CD4-positive, alpha-beta memory T cell (primary cell): Measurements from ENCODE around the gene ACYP1. TPM values are rescaled to one million over a fixed set of nuclear protein-coding genes. Genes with fewer than 3 reads are reported as not detected.

Source experiments
- CTCF ChIA-PET: fragments of 350-600 bp; sonication (Branson Sonifier 250); formaldehyde crosslinking; loops from one replicate; lab custom pipeline; 2021; ENCODE audit warnings: inconsistent platforms; ENCODE audit not compliant: partially characterized antibody; lab: Charles Lee
- POLR2A ChIA-PET: fragments of 350-600 bp; sonication (Branson Sonifier 250); formaldehyde crosslinking; loops from one replicate; lab custom pipeline; 2021; ENCODE audit not compliant: partially characterized antibody; lab: Charles Lee
- DNase-seq, 5 donors: peaks; one replicate each; pipeline versions ENCODE4 v3.0.0 to v3.0.0-alpha.2; 2020 to 2022; ENCODE audit warnings: mixed read lengths in 1 of 5
- H3K27ac ChIP-seq: one replicate; pipeline ENCODE4 v1.7.0; 2013; ENCODE audit warnings: low read depth, low read length
- H3K27me3 ChIP-seq: 2 replicates; pipeline ENCODE4 v1.7.0; 2013; ENCODE audit warnings: mild to moderate bottlenecking, low read length, moderate library complexity; ENCODE audit not compliant: insufficient read depth
- H3K36me3 ChIP-seq: 2 replicates; pipeline ENCODE4 v1.7.0; 2013; ENCODE audit warnings: mild to moderate bottlenecking, low read length, moderate library complexity; ENCODE audit not compliant: insufficient read depth
- H3K4me1 ChIP-seq: 2 replicates; pipeline ENCODE4 v1.7.0; 2013; ENCODE audit warnings: mild to moderate bottlenecking, low read length, moderate library complexity; ENCODE audit not compliant: insufficient read depth
- H3K4me3 ChIP-seq, 2 donors: one replicate each; pipeline ENCODE4 v1.7.0; 2013; ENCODE audit warnings: low read length in 2 of 2, mild to moderate bottlenecking in 1 of 2
- H3K9me3 ChIP-seq, 2 donors: one replicate each; pipeline ENCODE4 v1.7.0; 2013; ENCODE audit warnings: low read length in 2 of 2, control low read depth in 1 of 2; ENCODE audit not compliant: control insufficient read depth in 1 of 2
- H3K27ac Mint-ChIP-seq, 7 donors: one replicate each; pipeline ENCODE4 v1.8.0; 2020 to 2021; ENCODE audit warnings: mixed read lengths in 7 of 7, mild to moderate bottlenecking in 6 of 7, inconsistent platforms in 3 of 7, moderate library complexity in 3 of 7
- H3K27me3 Mint-ChIP-seq, 2 donors: one replicate each; pipeline ENCODE4 v1.8.0; 2020 to 2021; ENCODE audit warnings: mixed read lengths in 2 of 2
- H3K36me3 Mint-ChIP-seq, 2 donors: one replicate each; pipeline ENCODE4 v1.8.0; 2020 to 2021; ENCODE audit warnings: mixed read lengths in 2 of 2, inconsistent platforms in 1 of 2, mild to moderate bottlenecking in 1 of 2
- H3K4me1 Mint-ChIP-seq, 4 donors: one replicate each; pipeline ENCODE4 v1.8.0; 2020 to 2021; ENCODE audit warnings: mixed read lengths in 4 of 4, mild to moderate bottlenecking in 1 of 4
- H3K4me3 Mint-ChIP-seq, 8 donors: one replicate each; pipeline ENCODE4 v1.8.0; 2020 to 2021; ENCODE audit warnings: mixed read lengths in 8 of 8, mild to moderate bottlenecking in 7 of 8, moderate library complexity in 6 of 8, inconsistent platforms in 3 of 8
- H3K9me3 Mint-ChIP-seq, 8 donors: one replicate each; pipeline ENCODE4 v1.8.0; 2020 to 2021; ENCODE audit warnings: mixed read lengths in 8 of 8, mild to moderate bottlenecking in 5 of 8, inconsistent platforms in 3 of 8, moderate library complexity in 1 of 8
- intact Hi-C: fragments of 100-400 bp; cut with micrococcal nuclease; formaldehyde crosslinking; loops from one replicate; pipeline ENCODE4 v1.15.1; 2023
- polyA plus RNA-seq, 2 donors: library from polyadenylated mRNA; unstranded; fragments of 300-500 nt; fragmentation: Illumina TruSeq; gene quantifications; one replicate each; pipeline ENCODE4 v1.2.3, GENCODE V29; 2021
- total RNA-seq, 2 experiments: library from RNA; stranded (reverse); gene quantifications; one replicate each; pipeline ENCODE4 v1.2.3, GENCODE V29; 2021

The ACYP1 gene
- total and polyA plus RNA-seq, 4 experiments from 2014 or later: 16.0 to 46.6 (median 29.6) TPM

GRCh38 chr14:75032939-75033338 is 30.9 kb downstream of the ACYP1 start:
- DNase-seq: no peak
- H3K4me1 ChIP-seq: no peaks in the 10 kb centered on the region
- Mint-ChIP-seq H3K9me3 (no peaks in the 10 kb centered on the region), H3K36me3 (peaks cover 45 to 52% of the 10 kb centered on the region in 2 donors), H3K27ac (no peak overlapping the region), H3K4me1 (peaks cover 0 to 5% (median 2%) of the 10 kb centered on the region in 4 donors), H3K27me3 (no peaks in the 10 kb centered on the region), H3K4me3 (no peak overlapping the region)
- ChIA-PET POLR2A (no interaction called here), CTCF (no interaction called here)
- H3K27ac ChIP-seq: no peak overlapping the region
- H3K4me3 ChIP-seq: no peak overlapping the region
- H3K36me3 ChIP-seq: no peaks in the 10 kb centered on the region
- H3K9me3 ChIP-seq: no peaks in the 10 kb centered on the region
- no peaks in the 10 kb centered on the region for H3K27me3 ChIP-seq
- intact Hi-C loops: no loop called here

- intact Hi-C loops: no loop called here
- ChIA-PET CTCF (no interaction called here), POLR2A (no interaction called here)
- Mint-ChIP-seq H3K27ac (no peak overlapping the region), H3K4me3 (no peak overlapping the region), H3K4me1 (peaks cover 0 to 3% (median 0%) of the 10 kb centered on the region in 4 donors), H3K36me3 (peaks cover 34 to 35% of the 10 kb centered on the region in 2 donors), H3K9me3 (no peaks in the 10 kb centered on the region), H3K27me3 (no peaks in the 10 kb centered on the region)
- no peak for DNase-seq
- H3K27me3 ChIP-seq: no peaks in the 10 kb centered on the region
- H3K4me1 ChIP-seq: no peaks in the 10 kb centered on the region
- H3K4me3 ChIP-seq: no peak overlapping the region
- H3K36me3 ChIP-seq: peaks cover 2% of the 10 kb centered on the region
- no peak overlapping the region for H3K27ac ChIP-seq
- H3K9me3 ChIP-seq: no peaks in the 10 kb centered on the region
Measured at GRCh38 chr14:75030147-75030546, 33.7 kb downstream of the ACYP1 start.

- Mint-ChIP-seq H3K36me3 (peaks cover 28 to 39% of the 10 kb centered on the region in 2 donors), H3K27me3 (no peaks in the 10 kb centered on the region), H3K4me3 (no peak overlapping the region), H3K4me1 (peaks cover 0 to 2% (median under 1%) of the 10 kb centered on the region in 4 donors), H3K9me3 (no peaks in the 10 kb centered on the region), H3K27ac (no peak overlapping the region)
- H3K27ac ChIP-seq: no peak overlapping the region
- intact Hi-C loops: no loop called here
- no peak overlapping the region for H3K4me3 ChIP-seq
- peaks cover 3% of the 10 kb centered on the region for H3K36me3 ChIP-seq
- CTCF ChIA-PET: interaction anchor here (1.6 kb wide), 1 partner anchor 61 kb away, joined by 4 read pairs; no protein-coding TSS in a partner anchor
- no peaks in the 10 kb centered on the region for H3K27me3 ChIP-seq
- no peaks in the 10 kb centered on the region for H3K4me1 ChIP-seq
- DNase-seq: no peak
- POLR2A ChIA-PET: no interaction called here
- H3K9me3 ChIP-seq: no peaks in the 10 kb centered on the region
Measured at GRCh38 chr14:75025876-75026275, 37.9 kb downstream of the ACYP1 start.

- CTCF ChIA-PET: interaction anchor here (1.5 to 1.6 kb wide), 2 partner anchors 11 to 62 kb away, joined by 4 to 5 read pairs; no protein-coding TSS in a partner anchor
- Histone ChIP-seq H3K4me1 (no peaks in the 10 kb centered on the region), H3K9me3 (no peaks in the 10 kb centered on the region), H3K27ac (no peak overlapping the region), H3K36me3 (peaks cover 3% of the 10 kb centered on the region), H3K4me3 (no peak overlapping the region), H3K27me3 (no peaks in the 10 kb centered on the region)
- Mint-ChIP-seq H3K4me1 (peaks cover 0 to 3% (median under 1%) of the 10 kb centered on the region in 4 donors), H3K27ac (no peak overlapping the region), H3K4me3 (no peak overlapping the region), H3K9me3 (no peaks in the 10 kb centered on the region), H3K36me3 (peaks cover 24 to 36% of the 10 kb centered on the region in 2 donors), H3K27me3 (no peaks in the 10 kb centered on the region)
- no peak for DNase-seq
- POLR2A ChIA-PET: no interaction called here
- intact Hi-C loops: no loop called here
Measured at GRCh38 chr14:75025082-75025481, 38.7 kb downstream of the ACYP1 start.

GRCh38 chr14:75023108-75023507 is 40.7 kb downstream of the ACYP1 start:
- Histone ChIP-seq H3K36me3 (peaks cover 8% of the 10 kb centered on the region), H3K4me3 (no peak overlapping the region), H3K4me1 (no peaks in the 10 kb centered on the region), H3K9me3 (no peaks in the 10 kb centered on the region), H3K27ac (no peak overlapping the region), H3K27me3 (no peaks in the 10 kb centered on the region)
- ChIA-PET POLR2A (interaction anchor here (1.1 kb wide), 1 partner anchor 59 kb away, joined by 3 read pairs; no protein-coding TSS in a partner anchor), CTCF (interaction anchor here (0.9 to 1.4 kb wide), 7 partner anchors 18 to 162 kb away, joined by 3 to 5 read pairs (median 4); no protein-coding TSS in a partner anchor)
- H3K9me3 Mint-ChIP-seq: no peaks in the 10 kb centered on the region
- peaks cover 0 to 3% (median under 1%) of the 10 kb centered on the region in 4 donors for H3K4me1 Mint-ChIP-seq
- DNase-seq: no peak
- peak overlapping the region in 1 of 7 donors; percentile 25 for H3K27ac Mint-ChIP-seq
- H3K36me3 Mint-ChIP-seq: peaks cover 35 to 42% of the 10 kb centered on the region in 2 donors
- intact Hi-C loops: no loop called here
- no peak overlapping the region for H3K4me3 Mint-ChIP-seq
- no peaks in the 10 kb centered on the region for H3K27me3 Mint-ChIP-seq

GRCh38 chr14:75022655-75023054 is 41.2 kb downstream of the ACYP1 start:
- Mint-ChIP-seq H3K9me3 (no peaks in the 10 kb centered on the region), H3K4me3 (no peak overlapping the region), H3K4me1 (peaks cover 0 to 2% (median under 1%) of the 10 kb centered on the region in 4 donors), H3K36me3 (peaks cover 33 to 41% of the 10 kb centered on the region in 2 donors), H3K27me3 (no peaks in the 10 kb centered on the region), H3K27ac (peak overlapping the region in 1 of 7 donors; percentile 25)
- peaks cover 9% of the 10 kb centered on the region for H3K36me3 ChIP-seq
- H3K9me3 ChIP-seq: no peaks in the 10 kb centered on the region
- no peak overlapping the region for H3K27ac ChIP-seq
- no peak overlapping the region for H3K4me3 ChIP-seq
- peak in 1 of 5 donors; percentile 8 for DNase-seq
- no peaks in the 10 kb centered on the region for H3K4me1 ChIP-seq
- intact Hi-C loops: no loop called here
- H3K27me3 ChIP-seq: no peaks in the 10 kb centered on the region
- ChIA-PET CTCF (interaction anchor here (0.9 to 1.4 kb wide), 7 partner anchors 17 to 162 kb away, joined by 3 to 5 read pairs (median 4); no protein-coding TSS in a partner anchor), POLR2A (no interaction called here)

GRCh38 chr14:75018694-75019093 is 45.1 kb downstream of the ACYP1 start:
- no peak overlapping the region for H3K4me3 ChIP-seq
- H3K27me3 ChIP-seq: no peaks in the 10 kb centered on the region
- H3K9me3 ChIP-seq: no peaks in the 10 kb centered on the region
- Mint-ChIP-seq H3K9me3 (no peaks in the 10 kb centered on the region), H3K27me3 (no peaks in the 10 kb centered on the region), H3K36me3 (peaks cover 45 to 69% of the 10 kb centered on the region in 2 donors), H3K27ac (peak overlapping the region in 1 of 7 donors; percentile 32), H3K4me3 (no peak overlapping the region), H3K4me1 (peaks cover 0 to 2% (median under 1%) of the 10 kb centered on the region in 4 donors)
- H3K36me3 ChIP-seq: peaks cover 38% of the 10 kb centered on the region
- no peak for DNase-seq
- ChIA-PET CTCF (no interaction called here), POLR2A (no interaction called here)
- no peak overlapping the region for H3K27ac ChIP-seq
- no peaks in the 10 kb centered on the region for H3K4me1 ChIP-seq
- intact Hi-C loops: no loop called here
